Melanocyte of skin (primary cell): ENCODE data around the gene CHRNA10. TPM values are rescaled to one million over a fixed set of nuclear protein-coding genes. Genes with fewer than 3 reads are reported as not detected.

Experiments
- small RNA-seq, 2 donors: library from RNA; depleted of rRNA; stranded (forward); fragments of <200 nt; gene quantifications; one replicate each; pipeline ENCODE3, GENCODE V24; 2012
- total RNA-seq, 2 donors: library from RNA; depleted of rRNA; stranded (reverse); fragments of >200 nt; gene quantifications; 2 replicates each; pipeline ENCODE4 v1.2.3, GENCODE V29; 2012

Gene CHRNA10, protein sequence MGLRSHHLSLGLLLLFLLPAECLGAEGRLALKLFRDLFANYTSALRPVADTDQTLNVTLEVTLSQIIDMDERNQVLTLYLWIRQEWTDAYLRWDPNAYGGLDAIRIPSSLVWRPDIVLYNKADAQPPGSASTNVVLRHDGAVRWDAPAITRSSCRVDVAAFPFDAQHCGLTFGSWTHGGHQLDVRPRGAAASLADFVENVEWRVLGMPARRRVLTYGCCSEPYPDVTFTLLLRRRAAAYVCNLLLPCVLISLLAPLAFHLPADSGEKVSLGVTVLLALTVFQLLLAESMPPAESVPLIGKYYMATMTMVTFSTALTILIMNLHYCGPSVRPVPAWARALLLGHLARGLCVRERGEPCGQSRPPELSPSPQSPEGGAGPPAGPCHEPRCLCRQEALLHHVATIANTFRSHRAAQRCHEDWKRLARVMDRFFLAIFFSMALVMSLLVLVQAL
- 1 to 10 TPM; 1.0 to 1.3 TPM for total RNA-seq

DNA sequence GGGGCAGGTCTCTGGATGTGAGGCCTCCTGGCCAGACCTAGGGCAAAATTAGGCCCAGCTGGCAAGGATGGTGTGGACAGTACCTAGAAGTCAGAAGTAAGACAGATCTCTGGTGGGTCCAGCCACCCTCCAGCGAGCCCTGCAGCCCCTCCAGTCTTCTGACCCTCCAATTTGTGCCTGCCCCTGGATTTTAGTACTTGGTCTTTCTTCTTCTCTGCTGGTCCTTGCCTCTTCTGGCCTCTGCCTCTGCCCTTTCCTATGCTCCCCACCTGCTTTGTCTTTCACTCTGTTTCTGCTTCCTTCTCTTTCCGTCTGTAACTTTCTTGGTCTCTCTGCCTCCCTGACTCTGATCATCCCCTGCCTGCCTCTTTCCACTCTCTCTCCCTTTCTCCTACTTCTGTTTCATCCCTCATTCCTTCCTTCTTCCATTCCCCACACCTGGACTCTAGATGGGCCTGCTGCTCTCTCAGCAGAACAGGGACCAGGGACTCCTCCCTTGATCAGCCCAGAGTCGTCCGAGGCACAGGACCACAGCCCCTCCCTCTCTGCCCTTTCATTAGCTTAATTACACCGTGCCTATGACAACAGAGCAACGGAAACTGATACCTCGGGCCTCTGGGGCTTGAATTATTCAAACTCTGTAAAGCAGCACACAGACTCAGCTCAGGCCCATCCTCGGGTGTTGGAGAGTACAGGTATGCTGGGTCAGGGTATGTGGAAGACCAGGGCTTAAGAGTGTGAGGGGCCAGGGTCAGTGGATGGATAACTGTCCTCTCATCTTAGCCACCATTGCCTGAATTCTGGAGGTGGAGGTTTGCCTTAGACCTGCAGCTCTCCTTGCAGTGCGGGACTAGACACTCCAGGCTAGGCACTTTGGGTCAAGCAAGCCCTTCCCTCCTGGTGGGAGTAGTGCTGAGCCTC is at the start of gene CHRNA10:
Gene CHRNA10 (minus strand): TSS at position 51 of the 921 bp plus-strand sequence. CDS start 72 bp downstream, outside the sequence.

DNA sequence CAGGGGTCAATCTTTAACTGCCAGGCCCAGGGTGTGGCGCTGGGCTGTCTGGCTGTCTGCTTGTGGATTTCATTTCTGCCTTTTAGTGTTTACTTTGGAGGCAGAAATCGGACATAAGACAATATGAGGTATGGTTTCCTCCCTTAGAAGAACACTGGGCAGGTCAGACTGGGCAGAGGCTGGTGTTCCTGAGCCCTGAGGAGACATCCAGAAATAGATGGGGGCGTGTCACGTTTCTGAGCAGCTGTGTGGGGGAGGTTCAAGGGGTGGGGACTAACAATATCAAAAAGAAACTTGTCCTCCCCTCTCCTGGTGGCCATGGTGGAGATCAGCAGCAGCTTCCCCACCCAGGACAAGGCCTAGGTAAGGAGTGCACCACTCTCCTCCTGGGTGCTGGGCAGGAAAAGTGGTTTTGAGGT is 26.4 kb downstream of the CHRNA10 start, which contains the start of gene ART1:
Gene ART1 (plus strand): TSS at position 312 of the 419 bp plus-strand sequence. CDS start 14,086 bp downstream, outside the sequence.

DNA sequence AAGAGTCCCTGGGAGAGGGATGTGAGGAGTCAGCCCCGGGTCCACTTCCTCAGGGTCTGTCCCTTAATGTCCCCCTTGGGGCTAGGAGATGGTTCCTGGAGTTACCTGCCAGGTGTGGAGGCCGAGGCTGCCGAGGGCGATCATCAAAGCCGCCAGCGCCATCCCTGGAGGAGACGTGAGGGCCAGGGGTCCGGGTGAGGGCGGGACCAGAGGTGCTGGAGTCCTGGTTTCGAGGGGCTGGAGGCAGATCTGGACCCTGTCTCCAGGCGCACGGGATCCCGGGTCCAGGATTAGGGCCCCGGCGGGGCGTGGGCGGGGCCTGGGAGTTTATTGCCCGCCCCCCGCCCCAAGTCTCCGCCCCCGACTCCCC is 29.5 kb downstream of the CHRNA10 start, which contains the start of gene ART5:
Gene ART5 (minus strand): TSS at position 292 of the 370 bp plus-strand sequence. CDS start 130 bp downstream, at position 162.

Small RNA genes within 50 kb of the gene (small RNA-seq; reads per million reads assigned to genes)
- gene RF00019 (0 reads per million in 2 donors), gene RNU6-1143P (0 reads per million in 2 donors)

Other genes with a start within 250 kb of the CHRNA10 start
- not detected for gene ART5, start 29.4 kb downstream of the CHRNA10 start, total RNA-seq
- gene ART1, start 26.3 kb downstream of the CHRNA10 start, total RNA-seq, result not detected
- 100 to 1,000 TPM; 103 to 158 TPM for gene NUP98, start 126.2 kb upstream of the CHRNA10 start, total RNA-seq
- gene PGAP2, start 137.2 kb upstream of the CHRNA10 start, total RNA-seq, result 10 to 100 TPM; 10.7 to 11.0 TPM
- 10 to 100 TPM; 12.4 to 15.3 TPM for gene RHOG, start 169.6 kb upstream of the CHRNA10 start, total RNA-seq
- gene STIM1, start 184.3 kb upstream of the CHRNA10 start, total RNA-seq, result 10 to 100 TPM; 26.3 to 30.6 TPM